SH-SY5Y (cell line): ENCODE measurements around the gene EOLA1.

Source experiments
- GATA2 ChIP-seq: IDR thresholded peaks from 2 replicates; pipeline ENCODE4 v1.6.1; 2011; ENCODE audit warnings: mild to moderate bottlenecking, low read depth, low read length
- GATA3 ChIP-seq: IDR thresholded peaks from 2 replicates; pipeline ENCODE4 v1.6.1; 2011; ENCODE audit warnings: low read depth, mild to moderate bottlenecking, low read length, moderate library complexity

DNA sequence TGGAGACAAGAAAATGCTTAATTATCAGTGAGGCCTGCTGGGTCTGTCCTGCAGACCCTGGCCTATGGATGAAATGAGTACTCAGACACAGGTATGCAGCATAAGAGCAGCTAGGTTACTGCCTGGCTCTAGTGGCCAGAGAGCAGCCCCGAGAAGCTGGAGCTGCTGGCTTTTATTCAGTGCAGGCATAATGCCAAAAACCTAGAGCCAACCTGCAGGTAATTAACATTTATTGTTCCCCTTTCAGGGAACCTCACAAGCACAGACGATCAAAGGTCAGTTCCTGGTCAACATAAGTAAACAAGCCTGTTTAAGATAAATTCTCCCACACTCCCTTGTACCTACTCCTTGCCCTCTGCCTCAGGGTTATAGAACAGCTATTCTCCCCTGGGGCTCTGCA, 49.0 kb upstream of the EOLA1 start:
- no peak for TF ChIP-seq GATA2
- TF ChIP-seq GATA3 = no peak
